Measurements from ENCODE around the gene KIF1A.
"Not testable (repeated sequence)": the region's sequence is repeated elsewhere in the genome, so short reads cannot be mapped to it uniquely, and the experiment has no call there.

Gene KIF1A

DNA sequence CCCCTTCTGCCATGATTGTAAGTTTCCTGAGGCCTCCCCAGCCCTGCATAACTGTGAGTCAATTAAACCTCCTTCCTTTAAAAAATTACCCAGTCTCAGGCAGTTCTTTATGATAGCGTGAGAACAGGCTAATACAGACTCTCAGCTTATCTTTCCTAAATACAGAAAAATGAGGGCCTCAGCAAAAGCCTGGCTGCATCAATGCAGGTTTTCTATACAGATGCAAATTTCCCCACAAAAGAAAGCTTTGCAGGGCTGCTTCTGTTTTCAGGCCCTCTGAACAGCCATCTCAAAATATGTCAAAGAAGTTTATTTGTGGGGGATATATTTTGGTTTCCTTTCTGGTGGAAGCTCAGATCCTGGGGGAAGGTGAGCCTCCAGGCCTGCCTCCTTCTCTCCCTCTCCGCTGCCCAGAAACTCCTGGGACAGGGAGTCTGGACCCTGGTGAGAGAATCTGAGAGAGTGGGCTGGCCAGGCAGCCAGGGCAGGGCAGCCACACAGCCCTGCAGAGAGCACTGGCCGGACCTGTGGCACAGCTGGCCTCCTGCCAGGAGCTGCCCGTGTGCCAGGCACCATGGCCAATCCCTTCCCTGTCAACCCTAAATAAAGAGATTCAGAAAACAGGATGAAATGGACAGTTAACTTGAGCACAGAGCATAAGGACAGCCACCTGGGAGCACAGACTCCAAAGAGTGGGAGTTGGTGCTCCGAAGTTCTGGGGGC is 27.0 kb upstream of the KIF1A start:
- no peak for DNase-seq (ENCODE audit: low read depth)

DNA sequence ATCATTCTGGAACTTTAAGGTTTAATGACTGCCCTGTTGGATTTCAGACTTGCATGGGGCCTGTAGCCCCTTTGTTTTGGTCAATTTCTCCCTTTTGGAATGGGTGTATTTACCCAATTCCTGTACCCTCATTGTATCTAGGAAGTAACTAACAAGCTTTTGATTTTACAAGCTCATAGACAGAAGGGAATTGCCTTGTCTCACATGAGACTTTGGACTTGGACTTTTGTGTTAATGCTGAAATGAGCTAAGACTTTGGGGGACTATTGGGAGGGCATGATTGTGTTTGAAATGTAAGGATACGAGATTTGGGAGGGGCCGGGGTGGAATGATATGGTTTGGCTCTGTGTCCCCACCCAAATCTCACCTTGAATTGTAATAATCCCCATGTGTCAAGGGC is 26.3 kb upstream of the KIF1A start:
- DNase-seq (ENCODE audit: low read depth) = not testable (repeated sequence)

DNA sequence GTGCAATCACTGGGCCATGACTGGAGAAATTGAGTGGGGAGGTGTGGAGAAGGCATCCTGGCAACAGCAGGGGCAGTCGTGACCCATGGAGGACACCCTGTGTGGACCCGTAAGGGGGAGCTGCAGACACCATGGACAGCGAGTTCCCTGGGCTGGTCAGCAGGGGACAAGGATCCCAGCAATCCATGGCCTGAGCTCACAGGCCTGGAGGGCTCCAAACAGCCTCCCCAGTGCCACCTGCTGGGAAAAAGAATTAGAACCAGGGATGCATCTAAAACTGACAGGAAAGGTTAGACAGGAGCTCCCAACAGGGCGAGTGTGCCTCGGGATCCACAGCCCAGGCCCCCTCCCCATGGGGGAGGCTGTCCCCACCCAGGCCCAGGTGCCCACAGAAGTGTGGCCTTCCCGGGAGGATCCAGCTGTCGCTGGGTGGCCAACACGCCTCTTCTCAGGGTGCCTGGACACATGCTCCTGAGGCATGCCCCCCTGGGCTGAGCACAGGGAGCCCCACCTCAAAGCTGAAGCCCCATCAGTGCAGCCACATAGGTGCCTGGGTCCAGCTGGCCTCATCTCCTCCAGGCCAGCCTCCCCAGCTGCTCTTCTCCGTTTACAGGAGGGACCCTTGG is 20.5 kb upstream of the KIF1A start:
- DNase-seq (ENCODE audit: low read depth) = no peak

DNA sequence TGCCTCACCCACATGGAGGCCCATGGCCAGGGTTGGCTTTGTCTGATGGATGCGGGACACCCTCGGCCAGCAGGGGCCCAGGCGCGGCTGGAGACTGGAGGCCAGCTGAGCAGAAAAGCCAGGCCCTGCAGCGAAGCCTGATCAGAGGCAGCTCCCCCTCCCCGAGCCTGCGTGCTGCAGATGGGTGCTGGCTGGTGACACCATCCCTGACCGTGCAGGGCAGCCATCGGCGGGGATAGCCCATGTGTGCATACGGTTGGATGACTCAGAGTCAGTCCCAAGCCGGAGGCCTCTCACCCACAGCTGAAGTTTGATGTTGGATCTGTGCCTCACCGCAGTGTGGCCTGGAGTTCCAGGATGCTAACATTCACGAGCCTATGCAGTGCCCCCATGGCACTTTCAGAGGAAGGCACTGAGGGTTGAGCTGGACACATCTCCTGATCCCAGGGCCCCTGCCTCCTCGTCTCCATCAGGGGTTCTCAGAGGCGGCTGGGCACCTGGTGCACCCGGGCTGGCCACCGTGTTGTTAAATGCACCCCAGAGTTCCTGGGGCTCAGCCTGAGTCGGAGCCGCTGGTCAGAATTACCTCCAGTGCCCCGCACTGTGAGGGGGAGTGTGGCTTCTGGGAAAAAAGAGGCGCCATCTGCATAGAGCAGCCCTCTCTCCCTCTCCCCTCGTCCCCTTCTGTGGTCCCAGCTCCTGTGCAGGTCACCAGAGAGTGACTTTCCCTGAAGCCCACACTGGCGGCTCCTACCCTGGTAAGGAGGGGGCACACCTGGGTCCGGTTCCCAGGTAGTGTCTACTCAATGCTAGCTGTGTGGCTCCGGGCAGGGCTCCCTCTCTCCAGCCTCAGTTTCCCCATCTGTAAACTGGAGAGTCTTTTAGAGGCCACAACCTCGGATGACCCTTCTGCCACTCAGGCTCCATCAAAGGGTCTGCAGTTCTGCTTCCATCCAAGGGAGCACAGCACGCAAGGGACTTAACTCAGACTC is 19.4 kb upstream of the KIF1A start:
- no peak for DNase-seq (ENCODE audit: low read depth)

DNA sequence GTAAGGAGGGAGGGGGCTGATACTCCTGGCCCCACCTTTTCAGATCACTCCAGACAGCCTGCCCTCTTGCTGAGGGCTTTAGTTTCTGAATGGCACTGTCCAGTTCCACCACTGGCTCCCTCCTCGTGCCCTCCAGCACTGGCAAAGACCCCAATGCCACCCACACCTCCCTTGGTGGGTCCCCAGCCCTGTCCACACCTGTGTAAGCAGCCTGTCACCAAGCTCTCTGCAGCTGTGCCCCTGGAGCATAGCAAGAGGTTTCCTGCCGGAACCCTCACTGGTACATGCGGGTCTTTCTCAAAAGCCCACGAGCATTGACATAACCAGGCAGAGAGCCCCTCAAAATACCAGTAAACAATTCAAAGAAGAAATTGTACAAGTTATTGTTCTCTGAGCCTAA is 17.6 kb upstream of the KIF1A start:
- no peak for DNase-seq (ENCODE audit: low read depth)

DNA sequence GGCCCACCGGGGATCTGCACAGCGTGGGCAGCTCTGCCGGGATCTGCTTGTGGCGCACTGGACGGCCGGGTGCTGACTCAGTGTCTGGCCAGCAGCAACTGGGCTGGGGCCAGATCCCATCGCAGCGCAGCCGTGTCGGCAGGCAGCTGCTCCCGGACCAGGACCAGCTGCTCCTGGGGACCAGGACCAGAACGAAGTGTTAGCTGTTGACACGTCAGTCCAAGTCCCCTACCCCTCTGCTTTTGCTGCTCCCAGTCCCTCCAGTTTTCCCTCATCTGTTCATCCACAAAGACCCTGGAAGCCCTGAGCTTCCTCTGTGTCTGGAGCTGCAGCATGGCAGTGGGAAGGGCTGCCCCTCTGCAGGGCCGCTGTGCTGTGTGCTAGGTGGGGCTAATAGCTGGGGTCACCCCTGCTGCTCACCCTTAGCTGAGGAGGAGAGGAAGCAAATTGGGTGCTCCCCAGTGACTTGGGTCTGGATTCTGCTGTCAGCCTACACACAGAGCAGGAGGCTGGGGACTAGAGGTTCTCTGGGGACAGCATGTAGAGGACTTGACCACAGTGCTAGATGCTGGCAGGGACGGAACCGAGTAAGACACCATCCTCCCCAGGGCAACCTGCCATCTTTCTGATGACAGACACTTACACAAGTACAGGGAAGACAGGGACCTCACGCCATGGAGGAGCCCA is 16.9 kb upstream of the KIF1A start:
- no peak for DNase-seq (ENCODE audit: low read depth)

DNA sequence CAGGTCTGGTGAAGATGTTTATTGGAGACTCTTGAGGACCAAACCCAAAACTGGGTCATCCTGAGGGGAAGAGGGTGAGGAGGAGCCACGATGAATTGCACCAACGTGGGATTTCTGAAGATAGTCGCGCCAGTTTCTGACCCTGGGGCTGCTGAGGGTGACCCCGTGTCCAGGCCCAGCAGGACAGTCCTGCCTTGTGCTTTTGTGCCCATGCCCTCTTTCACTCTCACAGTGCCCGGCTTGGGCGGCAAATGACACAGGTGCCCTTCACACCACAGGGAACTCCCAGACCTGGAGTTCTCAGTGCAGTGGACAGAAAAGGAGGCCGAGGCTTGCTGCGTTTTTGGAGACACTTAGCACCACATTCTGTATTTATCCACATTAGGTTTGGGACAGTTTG is 15.5 kb upstream of the KIF1A start:
- no peak for DNase-seq (ENCODE audit: low read depth)

DNA sequence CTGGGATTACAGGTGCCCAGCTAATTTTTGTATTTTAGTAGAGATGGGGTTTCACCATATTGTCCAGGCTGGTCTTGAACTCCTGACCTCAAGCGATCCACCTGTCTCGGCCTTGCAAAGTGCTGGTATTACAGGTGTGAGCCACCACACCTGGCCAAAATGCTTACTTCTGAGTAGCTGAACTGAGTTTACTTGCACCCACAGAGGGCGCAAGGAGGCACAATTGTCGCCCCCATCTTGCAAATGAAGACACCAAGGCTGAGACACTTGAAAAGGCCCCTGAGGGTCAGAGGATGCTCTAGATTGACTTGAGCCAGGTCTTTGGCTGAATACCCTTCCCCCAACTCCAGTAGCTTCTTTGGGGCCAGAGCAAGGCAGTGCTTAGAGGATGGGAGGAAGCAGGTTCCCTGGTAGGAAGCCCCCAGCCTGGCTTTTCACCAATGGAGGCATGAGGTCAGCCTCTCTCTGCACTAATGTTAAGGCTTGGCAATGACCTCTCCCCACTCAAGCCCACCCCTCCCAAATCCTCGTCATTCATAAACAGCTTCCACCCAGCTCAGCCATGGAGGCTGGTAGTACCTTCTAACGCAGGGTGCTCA is 14.5 kb upstream of the KIF1A start:
- DNase-seq (ENCODE audit: low read depth) = no peak

DNA sequence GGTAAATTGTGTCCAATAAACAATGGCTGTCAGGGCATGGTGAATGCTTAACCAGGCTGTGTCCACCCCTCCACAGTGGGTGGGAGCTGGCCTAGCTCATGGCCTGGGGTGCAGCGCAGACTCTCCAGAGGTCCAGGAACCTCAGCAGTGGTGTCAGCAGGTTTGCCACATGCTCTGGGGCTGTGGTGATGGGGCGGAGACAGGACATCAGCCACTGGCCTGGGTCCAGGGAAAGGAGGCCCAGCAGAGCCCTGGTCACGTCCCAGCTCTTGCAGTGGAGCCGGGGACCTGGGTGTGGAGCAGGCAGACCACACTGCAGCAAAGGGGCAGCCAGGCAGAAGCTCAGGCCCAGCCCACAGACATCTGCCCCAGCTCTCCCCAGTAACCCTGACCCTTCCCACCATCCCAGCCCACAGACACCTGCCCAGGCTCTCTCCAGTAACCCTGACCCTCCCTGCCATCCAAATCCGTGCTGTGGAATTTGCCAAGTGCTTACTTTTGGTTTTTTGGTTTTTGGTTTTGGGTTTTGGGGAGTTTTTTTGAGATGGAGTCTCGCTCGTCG is 13.8 kb upstream of the KIF1A start:
- DNase-seq (ENCODE audit: low read depth) = no peak

DNA sequence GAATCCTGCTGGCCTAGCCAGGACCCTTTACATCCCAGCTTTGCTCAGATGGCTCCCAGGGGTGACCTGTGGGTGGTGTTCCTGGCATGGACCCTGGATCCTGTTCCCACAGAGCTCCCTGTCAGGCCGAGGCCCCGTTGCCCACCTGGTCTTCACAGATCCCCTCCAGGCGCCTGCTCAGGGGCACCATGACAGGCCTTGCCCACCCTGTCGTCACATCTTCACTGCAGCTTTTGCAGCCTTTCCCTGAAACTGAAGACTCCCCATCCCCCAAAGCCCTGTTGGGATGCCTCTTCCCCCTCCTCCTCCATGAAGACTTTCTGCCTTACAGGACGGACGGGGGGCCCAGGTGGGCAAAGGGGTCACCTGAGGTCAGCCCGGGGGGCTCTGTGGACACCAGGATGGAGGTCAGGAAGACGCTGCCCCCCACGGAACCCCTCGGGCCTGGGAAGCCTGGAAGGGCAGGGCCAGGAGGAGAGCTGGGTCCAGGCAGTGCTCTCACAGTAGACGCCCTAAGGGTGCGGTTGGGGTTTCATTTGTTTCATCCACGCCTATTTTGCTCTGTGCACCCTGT is 13.0 kb upstream of the KIF1A start:
- no peak for DNase-seq (ENCODE audit: low read depth)

DNA sequence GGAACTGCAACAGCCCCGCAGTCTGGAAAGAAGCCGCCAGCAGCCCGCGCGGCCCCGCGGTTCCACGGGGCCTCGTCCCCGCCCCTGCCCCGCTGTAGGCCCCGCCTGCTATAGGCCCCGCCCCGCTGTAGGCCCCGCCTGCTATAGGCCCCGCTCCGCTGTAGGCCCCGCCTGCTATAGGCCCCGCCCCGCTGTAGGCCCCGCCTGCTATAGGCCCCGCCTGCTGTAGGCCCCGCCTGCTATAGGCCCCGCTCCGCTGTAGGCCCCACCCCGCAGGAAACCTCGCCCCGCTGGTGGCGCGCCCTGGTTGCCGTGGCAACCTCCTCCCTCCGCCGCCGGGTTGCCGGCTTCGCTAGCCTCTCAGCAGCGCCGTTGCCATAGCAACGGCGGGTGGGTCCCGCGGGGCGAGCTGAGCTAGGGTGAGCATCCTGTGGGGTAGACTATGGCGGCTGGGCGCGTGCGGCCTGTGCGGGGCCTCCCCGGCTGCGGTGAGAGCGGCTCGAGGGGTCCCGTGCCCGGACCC is 12.2 kb upstream of the KIF1A start:
- peak; percentile 95 for DNase-seq (ENCODE audit: low read depth)

DNA sequence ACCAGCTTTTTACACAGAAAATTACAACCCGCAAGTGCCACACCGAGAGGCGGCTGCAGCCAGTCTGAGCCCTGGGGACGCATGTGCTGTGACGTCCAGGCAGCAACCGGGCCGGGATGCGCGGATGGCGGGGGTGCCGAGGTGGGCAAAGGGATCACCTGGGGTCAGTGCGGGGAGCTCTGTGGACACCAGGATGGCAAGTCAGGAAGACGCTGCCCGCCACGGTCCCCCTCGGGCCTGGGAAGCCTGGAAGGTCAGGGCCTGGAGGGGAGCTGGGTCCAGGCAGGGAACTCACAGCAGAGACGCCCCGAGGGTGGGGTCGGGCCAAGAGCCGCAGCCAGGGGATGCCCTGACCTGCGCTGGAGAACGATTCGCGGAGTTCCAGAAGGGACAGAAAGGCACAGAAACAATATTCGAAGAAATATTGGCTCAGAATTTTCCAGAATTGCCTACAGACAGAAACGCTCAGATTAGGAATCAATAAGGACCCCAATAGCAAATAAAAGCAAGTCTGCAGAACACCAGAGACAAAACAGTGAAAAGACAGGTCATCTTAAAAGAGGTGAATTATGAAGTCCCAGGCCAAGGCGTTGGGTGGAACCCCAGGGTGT is 11.7 kb upstream of the KIF1A start:
- no peak for DNase-seq (ENCODE audit: low read depth)

DNA sequence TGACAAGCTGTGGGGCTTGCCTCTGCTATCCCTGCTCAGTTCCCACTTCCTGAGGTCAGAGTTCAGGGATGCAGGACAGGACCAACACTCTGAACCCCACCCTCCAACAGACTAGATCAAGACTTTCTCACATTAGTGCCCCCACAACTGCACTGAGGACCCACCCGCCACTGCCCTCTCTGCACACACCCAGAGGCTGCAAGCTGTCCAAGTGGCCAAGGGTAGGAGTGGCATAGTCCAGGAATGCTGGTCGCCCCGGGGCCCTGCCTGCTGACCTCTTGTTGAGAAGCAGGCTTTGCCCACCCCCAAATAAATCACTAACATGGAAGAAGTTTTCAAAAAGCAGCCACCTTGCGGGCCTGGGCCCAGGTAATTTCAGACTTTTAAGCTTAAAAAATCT is 5.5 kb upstream of the KIF1A start:
- no peak for DNase-seq (ENCODE audit: low read depth)

DNA sequence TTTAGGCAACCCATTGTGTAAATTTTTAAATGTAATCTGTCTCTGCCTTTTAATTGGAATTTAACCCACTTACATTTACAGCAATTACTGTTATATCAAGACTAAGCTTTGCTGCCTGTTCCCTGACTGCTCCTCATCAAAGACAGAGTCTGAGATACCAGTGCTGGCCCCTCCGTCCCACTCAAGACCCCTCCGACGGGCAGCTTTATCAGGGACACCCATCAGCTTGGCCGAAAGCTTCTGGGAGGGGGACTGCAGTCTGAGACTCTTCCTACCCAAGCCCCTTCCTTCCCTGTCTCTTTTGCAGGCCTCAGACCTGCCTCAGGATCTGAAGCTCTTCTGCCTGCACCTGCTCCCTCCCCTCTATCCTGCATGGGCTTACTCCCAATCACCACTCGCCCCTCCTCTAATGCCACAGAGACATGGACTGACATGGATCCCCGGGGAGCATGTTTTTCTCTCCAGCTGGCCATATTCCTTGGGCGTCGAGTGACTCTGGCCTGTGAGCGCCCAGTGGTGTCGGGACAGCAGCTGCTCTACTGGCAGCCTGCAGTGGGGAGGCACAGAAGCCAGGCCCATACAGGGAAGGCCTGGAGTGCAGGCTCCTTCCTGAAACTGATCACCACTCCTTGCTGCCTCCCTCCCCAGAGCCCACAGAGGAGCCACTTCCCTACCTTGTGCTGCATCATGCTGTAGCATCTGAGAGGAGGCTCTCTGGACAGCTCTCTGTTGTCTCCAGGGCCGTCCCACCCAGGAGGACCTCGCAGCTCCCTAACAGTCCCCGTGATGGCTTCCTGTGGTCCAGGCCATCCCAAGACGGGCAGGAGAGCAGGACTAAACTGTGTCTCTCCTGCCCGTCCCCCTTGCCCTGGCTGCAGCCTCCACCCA is 3.7 kb upstream of the KIF1A start:
- no peak for DNase-seq (ENCODE audit: low read depth)

DNA sequence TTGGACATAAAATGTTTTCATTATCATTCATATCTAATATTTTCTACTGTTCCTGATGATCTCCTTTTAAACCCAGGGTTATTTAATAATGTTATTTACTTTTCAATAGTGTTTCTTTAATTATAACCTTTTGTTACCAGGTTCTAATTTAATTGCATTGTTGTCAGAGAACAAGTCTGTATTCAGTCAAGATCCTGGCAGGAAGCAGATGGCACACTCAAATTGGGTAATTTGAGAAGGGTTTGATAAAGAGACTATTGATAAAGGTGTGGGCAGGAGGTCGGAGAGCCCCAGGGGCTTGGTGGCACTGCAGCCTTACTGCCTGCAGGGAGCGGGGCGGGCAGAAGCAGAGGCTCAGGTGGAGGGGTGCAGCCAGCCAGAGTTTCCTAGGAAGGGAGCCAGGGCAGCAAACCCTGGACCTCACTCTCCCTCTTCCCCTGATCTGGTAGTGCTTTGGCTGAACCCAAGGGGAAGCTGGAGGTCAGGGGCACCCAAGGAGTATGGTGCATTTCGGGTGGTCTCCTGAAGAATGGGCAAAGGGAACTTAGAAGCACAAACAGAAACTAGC is 2.3 kb upstream of the KIF1A start:
- no peak for DNase-seq (ENCODE audit: low read depth)

DNA sequence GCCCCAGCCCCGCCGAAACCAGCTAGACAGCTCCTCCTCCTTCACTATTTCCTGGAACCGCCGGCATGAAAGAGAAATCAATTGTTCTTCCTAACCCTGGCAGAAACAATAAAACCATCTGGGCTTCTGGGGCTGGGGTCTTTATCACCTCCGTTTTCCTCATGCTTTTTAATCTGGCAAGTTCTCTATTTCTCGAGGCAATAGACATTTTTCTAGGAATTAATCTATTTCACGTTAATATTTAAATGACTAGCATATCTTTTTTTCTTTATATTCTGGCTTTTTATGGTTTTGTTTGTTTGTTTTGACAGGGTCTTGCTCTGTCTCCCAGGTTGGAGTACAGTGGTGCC is 1.4 kb upstream of the KIF1A start:
- DNase-seq (ENCODE audit: low read depth) = no peak

DNA sequence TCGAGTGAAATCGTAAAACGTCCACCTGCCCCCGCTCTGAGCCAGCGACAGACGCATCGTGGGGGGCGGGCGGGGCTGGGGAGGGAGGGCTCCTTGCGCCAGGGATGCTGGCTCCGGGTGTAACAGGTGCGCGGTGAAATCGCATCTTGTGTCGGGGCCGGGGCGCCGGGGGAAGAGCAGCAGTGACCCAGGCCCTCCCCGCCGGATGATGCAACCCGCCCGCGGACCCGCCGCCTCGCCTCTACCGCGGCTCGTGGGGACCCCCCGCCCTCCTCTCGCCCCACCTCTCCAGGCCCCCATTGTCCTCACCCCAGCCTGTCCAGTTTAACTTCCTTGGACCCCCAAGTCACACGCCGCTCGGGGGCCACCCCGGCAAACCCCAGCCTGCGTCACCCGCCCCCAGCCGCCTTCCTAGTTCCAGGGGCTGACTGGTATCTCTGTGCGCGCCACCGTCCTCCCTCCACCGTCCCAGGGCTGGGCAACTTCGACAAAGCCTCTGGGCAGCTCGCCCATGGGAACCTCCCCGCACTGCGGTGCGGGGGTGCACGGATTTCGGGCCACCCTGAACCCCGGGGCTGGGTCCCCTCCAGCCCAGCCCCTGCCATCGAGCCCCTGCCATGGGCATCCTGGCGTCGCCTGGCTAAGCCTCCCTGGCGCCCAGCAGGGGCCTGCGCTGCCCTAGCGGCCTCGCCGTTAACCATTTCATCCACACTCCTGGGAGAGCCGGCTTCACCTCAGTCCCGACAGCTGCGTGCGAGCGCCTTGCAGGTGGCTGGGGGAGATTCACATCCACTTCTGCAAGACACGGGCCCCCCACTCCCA is 799 bp upstream of the KIF1A start:
- DNase-seq (ENCODE audit: low read depth) = no peak

DNA sequence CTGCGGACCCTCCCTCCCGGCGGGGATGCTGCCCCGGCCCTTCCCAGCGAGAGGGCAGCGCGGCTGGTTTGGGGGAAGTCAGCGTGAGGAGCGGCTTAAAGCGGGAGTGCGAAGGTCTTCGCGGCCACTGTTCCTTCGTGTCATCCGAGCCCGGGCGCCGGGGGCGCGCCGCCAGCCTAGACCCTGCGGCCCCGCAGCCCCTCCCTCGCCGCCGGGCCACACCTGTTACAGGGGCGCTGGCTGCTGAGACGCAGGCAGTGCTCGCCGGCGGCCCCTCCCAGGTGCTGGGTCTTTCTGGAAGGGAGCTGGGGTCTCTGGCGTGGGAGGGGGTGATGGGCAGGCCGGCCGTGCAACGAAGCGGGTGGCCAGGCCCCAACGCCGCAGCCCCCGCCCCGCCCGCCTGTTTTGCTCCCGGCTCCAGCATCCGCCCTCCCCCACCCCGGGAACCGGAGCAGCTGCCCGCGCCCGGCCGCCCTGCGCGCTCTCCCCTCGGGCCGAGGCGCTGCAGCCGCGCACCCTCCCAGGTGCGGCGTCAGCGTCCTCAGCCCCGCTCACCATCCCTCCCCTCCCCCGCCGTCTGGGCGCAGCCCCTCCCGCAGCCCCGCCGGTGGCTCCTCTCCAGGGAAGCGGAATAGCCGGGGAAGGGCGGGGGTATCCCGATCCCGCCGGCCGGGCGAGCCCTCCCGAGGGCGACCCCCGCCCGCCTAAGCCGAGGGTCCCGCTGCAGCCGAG is 727 bp downstream of the KIF1A start:
- DNase-seq (ENCODE audit: low read depth) = no peak

Measured in activated T-helper 9 cell treated with anti-CD3 and anti-CD28 coated beads, Interleukin-2, amount 50 U/mL, for 16 hours (primary cell).